OCI-LY1 (cell line): Measurements from ENCODE around the gene P4HB.

Source experiments
- H2AFZ ChIP-seq: fragments of 200-600 bp; sonication (generic), shearing (Covaris generic); 2 replicates; pipeline ENCODE4 v1.6.0; 2014; ENCODE audit warnings: antibody characterized with exemption, mild to moderate bottlenecking, low read length
- H3F3A ChIP-seq: fragments of 200-600 bp; sonication (generic), shearing (Covaris generic); 2 replicates; pipeline ENCODE4 v1.6.0; 2014; ENCODE audit warnings: mild to moderate bottlenecking, antibody characterized with exemption, low read length, moderate library complexity; ENCODE audit not compliant: insufficient read depth
- H3K27ac ChIP-seq: fragments of 200-600 bp; sonication (generic); 2 replicates; pipeline ENCODE4 v1.5.1; 2014; ENCODE audit warnings: low read length, mixed run types, mild to moderate bottlenecking, low read depth; ENCODE audit not compliant: poor library complexity, severe bottlenecking
- H3K27me3 ChIP-seq: fragments of 200-600 bp; sonication (generic); 2 replicates; pipeline ENCODE4 v1.6.0; 2014; ENCODE audit warnings: antibody characterized with exemption, mild to moderate bottlenecking, low read length, moderate library complexity; ENCODE audit not compliant: insufficient read depth
- H3K36me3 ChIP-seq: fragments of 200-600 bp; sonication (generic); 2 replicates; pipeline ENCODE4 v1.6.1; 2014; ENCODE audit warnings: mild to moderate bottlenecking, antibody characterized with exemption, low read length, moderate library complexity, mixed read lengths; ENCODE audit not compliant: insufficient read depth
- H3K4me1 ChIP-seq: fragments of 200-600 bp; sonication (generic); 2 replicates; pipeline ENCODE4 v1.5.1; 2014; ENCODE audit warnings: mild to moderate bottlenecking, low read length, moderate library complexity; ENCODE audit not compliant: insufficient read depth, severe bottlenecking
- H3K4me2 ChIP-seq: fragments of 200-600 bp; sonication (generic), shearing (Covaris generic); 2 replicates; pipeline ENCODE4 v1.6.1; 2014; ENCODE audit warnings: low read length
- H3K4me3 ChIP-seq: fragments of 200-600 bp; sonication (generic); 2 replicates; pipeline ENCODE4 v1.5.1; 2014; ENCODE audit warnings: low read length, low read depth, mild to moderate bottlenecking, mixed read lengths; ENCODE audit not compliant: poor library complexity, severe bottlenecking
- H3K79me2 ChIP-seq: fragments of 200-600 bp; shearing (Covaris generic); 2 replicates; pipeline ENCODE4 v1.6.1; 2016; ENCODE audit warnings: mixed run types, low read length, mixed read lengths; ENCODE audit not compliant: insufficient read depth
- H3K9ac ChIP-seq: fragments of 200-600 bp; sonication (generic), shearing (Covaris generic); 2 replicates; pipeline ENCODE4 v1.6.1; 2014; ENCODE audit warnings: mild to moderate bottlenecking, low read length, mixed read lengths
- H3K9me2 ChIP-seq: fragments of 200-600 bp; sonication (generic), shearing (Covaris generic); 2 replicates; pipeline ENCODE4 v1.6.1; 2014; ENCODE audit warnings: low read depth, mild to moderate bottlenecking, low read length, mixed read lengths
- H3K9me3 ChIP-seq: fragments of 200-600 bp; shearing (Covaris generic); 2 replicates; pipeline ENCODE4 v1.6.1; 2014; ENCODE audit warnings: low read length, mixed read lengths
- H4K20me1 ChIP-seq: fragments of 200-600 bp; sonication (generic), shearing (Covaris generic); 2 replicates; pipeline ENCODE4 v1.6.0; 2016; ENCODE audit warnings: mild to moderate bottlenecking, low read length; ENCODE audit not compliant: insufficient read depth
- CTCF ChIP-seq: fragments of 200-600 bp; sonication (generic), shearing (Covaris generic); IDR thresholded peaks from 2 replicates; pipeline ENCODE4 v1.5.1; 2017; ENCODE audit warnings: mild to moderate bottlenecking, antibody characterized with exemption, low read length, moderate library complexity, mixed read lengths
- EZH2 ChIP-seq: fragments of 200-600 bp; sonication (generic), shearing (Covaris generic); IDR thresholded peaks from 2 replicates; pipeline ENCODE4 v1.8.0; 2017; ENCODE audit warnings: borderline replicate concordance, mixed run types, mild to moderate bottlenecking, antibody characterized with exemption, low read length, moderate library complexity, mixed read lengths

P4HB gene

DNA sequence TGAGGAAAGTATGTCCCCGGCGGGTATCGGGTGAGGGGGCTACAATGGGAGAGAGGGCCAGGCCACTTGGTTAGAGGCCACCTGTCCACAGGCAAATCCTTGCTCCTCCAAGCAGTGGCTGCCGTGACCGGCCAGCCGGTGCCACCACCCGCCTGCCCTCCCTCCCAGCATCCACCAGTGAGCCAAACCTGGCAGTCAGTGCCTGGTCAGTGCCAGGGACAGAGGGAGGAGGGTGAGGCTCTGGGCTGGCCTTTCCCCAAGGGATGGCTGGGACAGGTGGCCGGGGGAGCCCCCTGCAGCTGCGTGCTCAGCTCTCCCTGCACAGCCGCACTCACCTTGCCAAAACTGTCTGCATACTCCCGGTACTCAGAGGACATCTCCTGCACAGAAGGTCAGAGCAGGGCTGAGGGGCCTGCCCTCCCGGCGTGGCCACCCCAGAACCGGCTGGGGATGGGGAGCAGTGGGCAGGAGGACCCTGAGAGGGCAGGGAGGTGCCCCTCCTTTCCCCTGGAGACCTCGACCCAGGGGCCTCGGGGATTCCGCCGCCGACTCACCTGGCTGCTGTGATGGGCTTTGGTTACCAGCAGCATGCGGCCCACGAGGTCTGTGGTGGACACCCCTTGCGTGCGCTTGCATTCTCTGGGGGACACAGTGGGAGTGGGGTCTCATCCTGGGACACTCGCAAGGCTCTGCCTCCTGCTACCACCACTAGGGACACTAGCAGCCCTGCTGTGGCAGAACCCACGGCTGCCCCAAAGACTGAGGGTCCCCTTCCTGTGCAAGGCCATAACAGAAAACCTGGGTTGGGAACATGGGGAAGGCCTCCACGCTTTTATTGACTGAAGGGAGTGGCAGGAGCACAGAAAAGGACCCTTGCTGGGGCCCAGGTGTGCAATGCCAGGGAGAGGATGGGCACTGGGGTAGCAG, 47.1 kb upstream of the P4HB start:
- no peak overlapping the region for H3K4me2 ChIP-seq

GRCh38 chr17:81906476-81907218, 46.3 kb upstream of the P4HB start:
- Histone ChIP-seq H3K9me2 (no peaks in the 10 kb centered on the region), H3K9me3 (no peaks in the 10 kb centered on the region), H3K27ac (no peak overlapping the region), H3F3A (no peaks in the 10 kb centered on the region), H3K4me3 (no peak overlapping the region), H3K9ac (no peak overlapping the region), H3K27me3 (peaks cover 4% of the 10 kb centered on the region; the same call in 1 of the 2 replicates), H2AFZ (no peak overlapping the region), H3K4me2 (no peak overlapping the region), H3K79me2 (no peaks in the 10 kb centered on the region), H3K36me3 (peaks cover 53% of the 10 kb centered on the region), H4K20me1 (no peaks in the 10 kb centered on the region), H3K4me1 (peaks cover 23% of the 10 kb centered on the region)
- no peak for TF ChIP-seq EZH2
- peak; percentile 47 for TF ChIP-seq CTCF

More for the DNA sequence above, 47.1 kb upstream of the P4HB start:
- H3K9me2 ChIP-seq = no peaks in the 10 kb centered on the region
- H3K4me3 ChIP-seq = no peak overlapping the region
- H3K36me3 ChIP-seq = peaks cover 61% of the 10 kb centered on the region
- H3K27ac ChIP-seq = no peak overlapping the region
- H3K9ac ChIP-seq = no peak overlapping the region
- peaks cover 22% of the 10 kb centered on the region for H3K4me1 ChIP-seq
- 0 out of 2 replicates have a peak, but pooled peaks cover 4% of the 10 kb centered on the region for H3K27me3 ChIP-seq
- no peaks in the 10 kb centered on the region for H3K79me2 ChIP-seq
- no peaks in the 10 kb centered on the region for H4K20me1 ChIP-seq
- TF ChIP-seq EZH2 = no peak
- TF ChIP-seq CTCF = peak; percentile 22; the same call in 1 of the 2 replicates
- no peaks in the 10 kb centered on the region for H3K9me3 ChIP-seq
- no peaks in the 10 kb centered on the region for H3F3A ChIP-seq
- no peak overlapping the region for H2AFZ ChIP-seq

DNA sequence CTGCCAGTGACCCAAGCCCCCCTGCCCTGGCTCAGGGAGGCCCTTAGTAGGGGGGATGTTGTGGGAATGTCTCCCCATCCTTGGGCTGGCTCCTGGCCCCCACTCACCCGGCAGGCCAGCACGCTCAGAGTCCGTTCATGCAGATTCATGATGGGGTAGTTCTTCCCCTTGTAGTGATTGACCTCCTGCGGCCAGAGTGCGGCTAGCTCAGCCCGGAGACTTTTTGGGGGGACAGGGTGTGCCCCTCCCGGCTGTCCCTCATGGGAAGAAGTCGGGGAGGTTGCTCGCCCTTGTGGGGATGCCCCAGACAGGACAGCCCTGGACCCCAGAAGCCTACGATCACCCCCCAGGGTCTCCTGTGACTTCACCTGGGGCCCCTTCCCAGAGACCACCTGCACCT, 45.7 kb upstream of the P4HB start:
- Histone ChIP-seq H3K27ac (no peak overlapping the region), H2AFZ (no peak overlapping the region), H3K27me3 (peaks cover 4% of the 10 kb centered on the region; the same call in 1 of the 2 replicates), H3K4me3 (no peak overlapping the region), H3K36me3 (peaks cover 53% of the 10 kb centered on the region), H3K9ac (no peak overlapping the region), H3F3A (no peaks in the 10 kb centered on the region), H3K4me1 (peaks cover 21% of the 10 kb centered on the region), H3K9me2 (no peaks in the 10 kb centered on the region), H4K20me1 (no peaks in the 10 kb centered on the region), H3K9me3 (no peaks in the 10 kb centered on the region), H3K4me2 (no peak overlapping the region), H3K79me2 (no peaks in the 10 kb centered on the region)
- no peak for TF ChIP-seq EZH2
- no peak for TF ChIP-seq CTCF
